ENCODE results near the gene ZBP1. TPM values are rescaled to one million over a fixed set of nuclear protein-coding genes. Genes with fewer than 3 reads are reported as not detected.

The ZBP1 gene
- total RNA-seq, 6 donors from 2014 or later = 3.2 to 9.4 (median 4.8) TPM

- 49 to 55% methylated on average over 5 of the region's 5 CpGs for WGBS, 2 donors
- H3K27ac ChIP-seq = no peak overlapping the region
- H3K4me3 ChIP-seq = no peak overlapping the region
- ATAC-seq (ENCODE audit: low FRiP score in 2 of 2) (no peak), DNase-seq (no peak)
- H3K9me3 ChIP-seq = no peaks in the 10 kb centered on the region
- TF ChIP-seq POLR2A (IDR thresholded peaks at IDR 0.05) = no peak
- TF ChIP-seq EP300 (IDR thresholded peaks at IDR 0.05) = no peak
- TF ChIP-seq CTCF (IDR thresholded peaks at IDR 0.05) = no peak
- no peak for TF ChIP-seq POLR2AphosphoS5 (IDR thresholded peaks at IDR 0.05)
- H3K27me3 ChIP-seq = no peaks in the 10 kb centered on the region
- no peaks in the 10 kb centered on the region for H3K36me3 ChIP-seq
- H3K4me1 ChIP-seq = no peaks in the 10 kb centered on the region
Observed at GRCh38 chr20:57605045-57605444, 15.2 kb downstream of the ZBP1 start.

- DNase-seq (no peak), ATAC-seq (ENCODE audit: low FRiP score in 2 of 2) (no peak)
- no peaks in the 10 kb centered on the region for H3K4me1 ChIP-seq
- no peaks in the 10 kb centered on the region for H3K36me3 ChIP-seq
- no peak for TF ChIP-seq POLR2AphosphoS5 (IDR thresholded peaks at IDR 0.05)
- TF ChIP-seq EP300 (IDR thresholded peaks at IDR 0.05) = no peak
- TF ChIP-seq CTCF (IDR thresholded peaks at IDR 0.05) = no peak
- TF ChIP-seq POLR2A (IDR thresholded peaks at IDR 0.05) = no peak
- H3K4me3 ChIP-seq = no peak overlapping the region
- H3K27ac ChIP-seq = no peak overlapping the region
- no peaks in the 10 kb centered on the region for H3K9me3 ChIP-seq
- H3K27me3 ChIP-seq = no peaks in the 10 kb centered on the region
- 92 to 97% methylated on average over 10 of the region's 10 CpGs for WGBS, 2 donors
Observed at GRCh38 chr20:57603120-57603519, 17.1 kb downstream of the ZBP1 start.

GRCh38 chr20:57601737-57602136 lies 18.5 kb downstream of the ZBP1 start:
- H3K27ac ChIP-seq = no peak overlapping the region
- DNase-seq (no peak), ATAC-seq (ENCODE audit: low FRiP score in 2 of 2) (no peak)
- TF ChIP-seq POLR2AphosphoS5 (IDR thresholded peaks at IDR 0.05) (no peak), EP300 (IDR thresholded peaks at IDR 0.05) (no peak), CTCF (IDR thresholded peaks at IDR 0.05) (no peak), POLR2A (IDR thresholded peaks at IDR 0.05) (no peak)
- WGBS, 2 donors = 86 to 89% methylated on average over 5 of the region's 5 CpGs
- H3K4me1 ChIP-seq = peaks cover 5 to 6% (median 5%) of the 10 kb centered on the region in 4 donors
- no peaks in the 10 kb centered on the region for H3K27me3 ChIP-seq
- no peak overlapping the region for H3K4me3 ChIP-seq
- no peaks in the 10 kb centered on the region for H3K9me3 ChIP-seq
- H3K36me3 ChIP-seq = no peaks in the 10 kb centered on the region

GRCh38 chr20:57601211-57601570 lies 19.0 kb downstream of the ZBP1 start:
- peaks cover 6 to 8% (median 6%) of the 10 kb centered on the region in 4 donors for H3K4me1 ChIP-seq
- WGBS, 2 donors = 83 to 84% methylated on average over 2 of the region's 2 CpGs
- no peak overlapping the region for H3K27ac ChIP-seq
- no peaks in the 10 kb centered on the region for H3K9me3 ChIP-seq
- no peaks in the 10 kb centered on the region for H3K36me3 ChIP-seq
- no peak for ATAC-seq (ENCODE audit: low FRiP score in 2 of 2)
- no peaks in the 10 kb centered on the region for H3K27me3 ChIP-seq
- DNase-seq = no peak
- TF ChIP-seq POLR2A (IDR thresholded peaks at IDR 0.05) (no peak), CTCF (IDR thresholded peaks at IDR 0.05) (no peak), POLR2AphosphoS5 (IDR thresholded peaks at IDR 0.05) (no peak), EP300 (IDR thresholded peaks at IDR 0.05) (no peak)
- H3K4me3 ChIP-seq = no peak overlapping the region

All from upper lobe of left lung (tissue), 6 donors.